H1 (cell line): Measurements from ENCODE around the gene NPC2.

Experiments used
- CBX5 ChIP-seq: fragments of 300-800, 300-1000 bp; sonication (generic); IDR thresholded peaks from 2 replicates; pipeline ENCODE4 v1.7.1; 2016; ENCODE audit warnings: antibody characterized with exemption, low read length, low read depth
- CREB1 ChIP-seq: IDR thresholded peaks from 2 replicates; pipeline ENCODE4 v1.6.1; 2012; ENCODE audit warnings: inconsistent platforms
- CTCF ChIP-seq, 3 experiments: IDR thresholded peaks; 1 replicate in 2 of 3; 2 replicates in 1 of 3; pipeline versions ENCODE4 v1.5.1 to v1.6.1; 2011; ENCODE audit warnings: low read length in 3 of 3, mild to moderate bottlenecking in 3 of 3, inconsistent platforms in 2 of 3, low read depth in 1 of 3, moderate library complexity in 1 of 3; ENCODE audit not compliant: insufficient read depth in 1 of 3; ENCODE audit errors: control extremely low read depth in 1 of 3
- EP300 ChIP-seq, 2 experiments: IDR thresholded peaks; 1 replicate in 1 of 2; 2 replicates in 1 of 2; pipeline ENCODE4 v1.6.1; 2011 to 2012; ENCODE audit warnings: low read depth in 2 of 2, low read length in 2 of 2, mild to moderate bottlenecking in 2 of 2, borderline replicate concordance in 1 of 2, inconsistent platforms in 1 of 2, moderate library complexity in 1 of 2
- EZH2 ChIP-seq: fragments of 200-600 bp; sonication (generic); IDR thresholded peaks from 2 replicates; pipeline ENCODE4 v1.7.1; 2012; ENCODE audit warnings: low read depth, mild to moderate bottlenecking, moderate library complexity, low read length, inconsistent platforms; ENCODE audit not compliant: severe bottlenecking
- MAX ChIP-seq: IDR thresholded peaks from 2 replicates; pipeline ENCODE4 v1.6.1; 2012; ENCODE audit warnings: inconsistent platforms
- PHF8 ChIP-seq: fragments of 200-600 bp; sonication (generic); conservative IDR thresholded peaks from 2 replicates; pipeline ENCODE4 v1.7.1; 2012; ENCODE audit warnings: low read depth, mild to moderate bottlenecking, inconsistent platforms, low read length, moderate library complexity
- POLR2A ChIP-seq, 2 experiments: IDR thresholded peaks; 1 replicate in 1 of 2; 2 replicates in 1 of 2; pipeline ENCODE4 v1.6.1; 2011; ENCODE audit warnings: low read depth in 2 of 2, low read length in 2 of 2, mild to moderate bottlenecking in 2 of 2; ENCODE audit errors: control extremely low read depth in 1 of 2
- SRF ChIP-seq: IDR thresholded peaks from 2 replicates; pipeline ENCODE4 v1.6.1; 2011; ENCODE audit warnings: mild to moderate bottlenecking, low read depth, low read length, moderate library complexity
- USF2 ChIP-seq: IDR thresholded peaks from 2 replicates; pipeline ENCODE4 v1.6.1; 2011; ENCODE audit warnings: low read length, improper control_type of control experiment

- TF ChIP-seq CTCF (IDR thresholded peaks at IDR 0.05; ENCODE audit: control extremely low read depth in 1 of 3, insufficient read depth in 1 of 3, low read depth in 1 of 3, low read length in 3 of 3): no peak
- TF ChIP-seq MAX: no peak
- no peak for TF ChIP-seq POLR2A (IDR thresholded peaks at IDR 0.05; ENCODE audit: control extremely low read depth in 1 of 2, low read depth in 2 of 2, low read length in 2 of 2)
- no peak for TF ChIP-seq CREB1
- no peak for TF ChIP-seq SRF
- no peak for TF ChIP-seq USF2
- no peak for TF ChIP-seq EZH2
- TF ChIP-seq PHF8: no peak
- TF ChIP-seq EP300 (IDR thresholded peaks at IDR 0.05; ENCODE audit: borderline replicate concordance in 1 of 2, low read depth in 2 of 2, low read length in 2 of 2): no peak
- TF ChIP-seq CBX5: no peak
Observed at GRCh38 chr14:74521756-74522155, 28.7 kb upstream of the NPC2 start.
